GM18526 (cell line): Measurements from ENCODE around the gene APOF.

Experiments
- POLR2A ChIP-seq: IDR thresholded peaks from 3 replicates; pipeline ENCODE4 v1.6.1; 2011; ENCODE audit not compliant: insufficient read length; ENCODE audit errors: extremely low read depth

APOF gene

GRCh38 chr12:56362130-56363059, at the start of gene APOF:
TSS of gene APOF (minus strand) at chr12:56362857. CDS start at chr12:56362745, 112 bp downstream.
- no peak for TF ChIP-seq POLR2A

- no peak for TF ChIP-seq POLR2A
Measured at GRCh38 chr12:56411781-56412639, 49.4 kb upstream of the APOF start.

- TF ChIP-seq POLR2A = no peak
Measured at GRCh38 chr12:56410768-56411167, 48.1 kb upstream of the APOF start.

- no peak for TF ChIP-seq POLR2A
Measured at GRCh38 chr12:56408799-56409417, 46.3 kb upstream of the APOF start.

GRCh38 chr12:56398324-56398723, 35.7 kb upstream of the APOF start:
- no peak for TF ChIP-seq POLR2A

- no peak for TF ChIP-seq POLR2A
Measured at GRCh38 chr12:56392331-56392730, 29.7 kb upstream of the APOF start.

- TF ChIP-seq POLR2A = no peak
Measured at GRCh38 chr12:56391721-56392120, 29.1 kb upstream of the APOF start.

GRCh38 chr12:56389412-56389811, 26.8 kb upstream of the APOF start:
- TF ChIP-seq POLR2A = no peak

- no peak for TF ChIP-seq POLR2A
Measured at GRCh38 chr12:56387152-56387736, 24.6 kb upstream of the APOF start.

GRCh38 chr12:56385873-56386272, 23.2 kb upstream of the APOF start:
- TF ChIP-seq POLR2A = no peak

- TF ChIP-seq POLR2A = no peak
Measured at GRCh38 chr12:56382611-56383010, 20.0 kb upstream of the APOF start.

- TF ChIP-seq POLR2A = no peak
Measured at GRCh38 chr12:56377989-56378316, 15.3 kb upstream of the APOF start.

- TF ChIP-seq POLR2A = no peak
Measured at GRCh38 chr12:56377310-56377988, 14.8 kb upstream of the APOF start.

GRCh38 chr12:56375598-56376434, 13.2 kb upstream of the APOF start:
- no peak for TF ChIP-seq POLR2A
